GM12874 (cell line): ENCODE results near the gene STUM.

Experiments
- TF ChIP-seq, protein P1 (sequence below): IDR thresholded peaks from 2 replicates; pipeline ENCODE4 v1.5.1; 2011; ENCODE audit warnings: low read depth, mild to moderate bottlenecking, control low read depth, low read length, moderate library complexity; ENCODE audit not compliant: insufficient read depth

The STUM gene

DNA sequence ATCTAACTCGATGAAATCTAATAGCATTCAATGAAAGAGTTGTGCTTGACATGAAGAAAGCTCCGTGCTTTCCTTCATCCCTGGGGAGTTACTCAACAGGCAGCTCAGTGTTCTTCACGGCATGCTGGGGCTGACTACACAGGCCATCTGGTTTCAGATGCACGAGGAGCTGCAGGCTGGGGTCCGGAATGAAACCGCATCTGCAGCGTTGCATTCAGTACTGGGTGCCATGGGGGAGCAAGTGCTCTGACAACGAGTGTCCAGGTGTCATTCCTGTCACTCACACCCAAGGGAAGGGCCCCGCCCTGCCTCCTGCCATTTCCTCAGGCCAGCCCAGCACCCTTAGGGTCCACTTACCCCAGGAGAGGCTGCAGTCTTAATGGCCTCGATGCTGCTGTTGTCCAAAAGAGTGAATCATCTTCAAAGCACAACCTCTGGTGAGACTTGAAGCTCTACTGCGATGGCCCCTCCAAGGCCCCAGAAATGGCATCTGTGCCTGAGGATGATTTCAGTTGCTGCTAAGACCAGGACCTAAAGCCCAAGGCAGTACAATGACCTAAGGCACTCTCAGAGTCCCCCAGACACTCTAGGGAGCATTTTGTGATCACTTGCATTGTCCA is 61.4 kb downstream of the STUM start:
- TF ChIP-seq, protein P1, sequence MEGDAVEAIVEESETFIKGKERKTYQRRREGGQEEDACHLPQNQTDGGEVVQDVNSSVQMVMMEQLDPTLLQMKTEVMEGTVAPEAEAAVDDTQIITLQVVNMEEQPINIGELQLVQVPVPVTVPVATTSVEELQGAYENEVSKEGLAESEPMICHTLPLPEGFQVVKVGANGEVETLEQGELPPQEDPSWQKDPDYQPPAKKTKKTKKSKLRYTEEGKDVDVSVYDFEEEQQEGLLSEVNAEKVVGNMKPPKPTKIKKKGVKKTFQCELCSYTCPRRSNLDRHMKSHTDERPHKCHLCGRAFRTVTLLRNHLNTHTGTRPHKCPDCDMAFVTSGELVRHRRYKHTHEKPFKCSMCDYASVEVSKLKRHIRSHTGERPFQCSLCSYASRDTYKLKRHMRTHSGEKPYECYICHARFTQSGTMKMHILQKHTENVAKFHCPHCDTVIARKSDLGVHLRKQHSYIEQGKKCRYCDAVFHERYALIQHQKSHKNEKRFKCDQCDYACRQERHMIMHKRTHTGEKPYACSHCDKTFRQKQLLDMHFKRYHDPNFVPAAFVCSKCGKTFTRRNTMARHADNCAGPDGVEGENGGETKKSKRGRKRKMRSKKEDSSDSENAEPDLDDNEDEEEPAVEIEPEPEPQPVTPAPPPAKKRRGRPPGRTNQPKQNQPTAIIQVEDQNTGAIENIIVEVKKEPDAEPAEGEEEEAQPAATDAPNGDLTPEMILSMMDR: no peak

DNA sequence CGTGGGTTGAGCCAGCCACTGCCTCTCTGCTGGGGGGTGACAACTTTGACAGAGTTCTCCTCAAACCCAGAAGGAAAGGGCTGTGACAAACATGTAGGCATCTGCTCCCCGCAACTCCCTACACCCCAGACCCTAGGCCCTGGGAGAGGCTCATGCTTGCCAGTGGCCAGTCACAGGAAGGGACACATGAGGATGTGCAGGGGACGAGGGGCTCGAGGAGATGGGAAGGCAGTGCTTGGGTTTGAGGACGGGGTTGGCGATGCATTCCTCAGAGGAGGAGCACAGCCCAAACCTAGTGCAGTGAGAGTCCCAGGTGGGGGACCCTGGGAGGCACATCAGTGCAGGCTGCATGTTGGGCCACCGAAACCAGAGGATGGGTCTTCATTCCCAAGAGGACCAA is 62.1 kb downstream of the STUM start:
- TF ChIP-seq, protein P1: no peak

DNA sequence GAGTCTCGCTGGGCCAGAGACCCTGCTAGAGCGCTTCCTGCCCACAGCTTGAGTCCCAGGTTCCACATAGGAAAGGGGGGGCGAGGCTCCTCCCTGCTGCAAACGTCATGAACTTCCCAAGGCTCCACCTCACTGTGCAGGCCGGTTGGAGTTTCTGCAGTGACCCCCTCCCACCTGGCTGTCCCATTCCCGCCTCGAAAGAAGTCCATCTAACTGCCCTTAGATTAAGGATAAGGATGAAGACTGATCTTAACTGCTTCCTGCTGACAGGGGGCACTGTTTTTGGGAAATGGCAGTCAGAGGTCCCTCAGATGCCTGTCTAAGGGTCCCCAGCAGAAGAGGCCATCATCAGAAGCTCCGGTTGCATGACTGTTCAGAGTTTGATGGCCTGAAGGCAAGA is 62.7 kb downstream of the STUM start:
- TF ChIP-seq, protein P1: no peak

DNA sequence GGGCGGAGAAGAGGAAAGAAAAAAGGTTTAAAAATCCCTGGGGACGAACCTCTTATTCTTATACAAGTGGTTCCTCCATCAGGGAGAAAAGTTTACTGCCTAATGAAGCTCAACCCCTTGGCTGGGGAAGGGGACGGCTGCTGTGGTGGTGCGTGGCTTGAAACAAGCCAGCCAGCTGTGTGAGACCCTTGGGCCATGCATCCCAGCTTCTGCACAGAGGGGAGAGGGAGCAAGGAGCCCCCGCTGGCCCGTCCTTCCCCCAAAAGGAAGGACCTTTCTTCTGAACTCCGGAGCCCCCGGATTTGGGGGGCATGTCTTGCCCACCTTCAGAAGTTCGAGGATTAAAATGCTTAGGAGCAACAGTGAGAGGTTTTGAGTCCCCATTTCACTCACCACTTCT is 67.3 kb downstream of the STUM start:
- TF ChIP-seq, protein P1: no peak

DNA sequence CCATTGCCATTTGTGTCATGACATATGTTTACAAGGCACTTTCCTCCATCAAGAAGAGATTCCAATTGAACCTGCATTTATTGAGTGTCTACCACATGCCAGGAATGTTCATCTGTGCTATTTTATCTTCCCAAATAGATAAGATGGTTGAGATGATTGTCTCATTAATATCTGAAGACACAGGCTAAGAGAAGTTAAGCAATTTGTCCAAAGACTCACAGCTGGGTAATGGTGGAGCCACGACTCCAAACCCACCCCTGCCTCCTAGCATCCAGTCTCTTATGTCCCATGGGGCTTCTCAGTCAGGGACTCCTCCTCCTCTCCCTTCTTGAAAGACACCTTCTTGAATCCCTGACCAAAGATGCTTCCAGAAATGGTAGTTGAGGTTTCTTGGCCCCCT is 68.1 kb downstream of the STUM start:
- TF ChIP-seq, protein P1: no peak

DNA sequence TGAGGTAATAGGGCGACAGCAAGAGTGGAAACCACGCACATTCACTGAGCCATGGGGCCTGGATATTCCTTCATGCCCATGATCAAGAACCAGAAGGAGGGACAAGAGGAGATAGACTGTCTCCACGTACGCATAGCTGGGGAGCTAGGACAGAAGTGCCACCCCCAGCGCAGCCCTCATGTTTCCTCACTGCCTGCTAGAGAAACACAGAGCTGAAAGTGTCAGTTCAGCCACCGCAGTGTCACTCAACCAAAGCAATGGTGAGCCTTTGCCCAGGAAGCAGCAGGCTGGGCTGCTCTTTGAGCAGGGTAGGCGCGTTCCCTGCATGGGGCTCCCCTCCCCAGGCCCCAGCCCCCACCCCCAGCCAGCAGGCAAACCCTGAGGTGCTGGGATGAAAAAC is 68.5 kb downstream of the STUM start:
- TF ChIP-seq, protein P1: no peak

DNA sequence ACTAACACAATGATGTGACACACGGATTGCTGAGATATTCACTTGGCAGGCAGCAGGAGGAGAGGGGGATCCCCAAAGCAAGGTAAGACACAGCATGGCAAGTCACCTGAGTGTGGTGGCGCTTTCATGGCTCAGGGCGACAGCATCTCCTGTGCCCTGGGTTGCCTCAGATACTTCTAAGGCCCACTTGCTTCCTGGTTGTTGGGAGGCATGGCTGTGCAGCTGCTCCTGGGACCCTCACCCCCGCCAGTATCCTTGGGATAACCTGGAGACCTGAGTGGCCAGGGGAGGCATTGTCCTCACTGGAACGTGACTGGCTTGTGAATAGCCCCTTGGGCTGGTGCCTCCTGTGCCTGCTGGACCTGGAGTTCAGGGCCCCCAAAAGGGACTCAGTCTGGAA is 69.8 kb downstream of the STUM start:
- TF ChIP-seq, protein P1: no peak
